Measurements from ENCODE around the gene ZSCAN10.

The ZSCAN10 gene

GRCh38 chr16:3133844-3134243 lies 34.8 kb upstream of the ZSCAN10 start:
- DNase-seq = no peak

- DNase-seq = no peak
Observed at GRCh38 chr16:3131755-3132377, 32.8 kb upstream of the ZSCAN10 start.

GRCh38 chr16:3129137-3130131 lies 30.3 kb upstream of the ZSCAN10 start:
- DNase-seq = peak; percentile 24

- DNase-seq = peak; percentile 93
Observed at GRCh38 chr16:3127745-3128144, 28.7 kb upstream of the ZSCAN10 start.

- peak; percentile 90 for DNase-seq
Observed at GRCh38 chr16:3123986-3124886, 25.1 kb upstream of the ZSCAN10 start.

- DNase-seq = no peak
Observed at GRCh38 chr16:3122926-3123570, 24.0 kb upstream of the ZSCAN10 start.

GRCh38 chr16:3121851-3122467 lies 22.9 kb upstream of the ZSCAN10 start:
- no peak for DNase-seq

- DNase-seq = no peak
Observed at GRCh38 chr16:3120435-3120834, 21.3 kb upstream of the ZSCAN10 start.

- no peak for DNase-seq
Observed at GRCh38 chr16:3119701-3120408, 20.8 kb upstream of the ZSCAN10 start.

GRCh38 chr16:3119286-3119685 lies 20.2 kb upstream of the ZSCAN10 start:
- DNase-seq = no peak

GRCh38 chr16:3118846-3119245 lies 19.8 kb upstream of the ZSCAN10 start:
- no peak for DNase-seq

- no peak for DNase-seq
Observed at GRCh38 chr16:3118204-3118790, 19.2 kb upstream of the ZSCAN10 start.

- DNase-seq = no peak
Observed at GRCh38 chr16:3115561-3115960, 16.5 kb upstream of the ZSCAN10 start.

GRCh38 chr16:3115003-3115402 lies 15.9 kb upstream of the ZSCAN10 start:
- no peak for DNase-seq

GRCh38 chr16:3113765-3114479 lies 14.8 kb upstream of the ZSCAN10 start:
- DNase-seq = no peak

- DNase-seq = no peak
Observed at GRCh38 chr16:3112881-3113574, 13.9 kb upstream of the ZSCAN10 start.

GRCh38 chr16:3112058-3112880 lies 13.2 kb upstream of the ZSCAN10 start, which contains the start of gene ZNF205:
Gene ZNF205 (plus strand): TSS chr16:3112586. CDS start chr16:3113431, 845 bp downstream.
- DNase-seq = no peak

- DNase-seq = peak; percentile 65
Observed at GRCh38 chr16:3106205-3106928, 7.3 kb upstream of the ZSCAN10 start.

Data from NCI-H524 treated with DMSO at 0.1 percent for 48 hours (cell line).